ENCODE measurements around the gene RGS12.

The RGS12 gene

GRCh38 chr4:3280466-3280865, 12.4 kb upstream of the RGS12 start:
- no peak for DNase-seq (ENCODE audit: low spot score)

GRCh38 chr4:3283483-3283882, 9.3 kb upstream of the RGS12 start:
- DNase-seq (ENCODE audit: low spot score): no peak

GRCh38 chr4:3283916-3284315, 8.9 kb upstream of the RGS12 start:
- DNase-seq (ENCODE audit: low spot score): no peak

GRCh38 chr4:3284734-3285557, 7.9 kb upstream of the RGS12 start:
- DNase-seq (ENCODE audit: low spot score): no peak

- DNase-seq (ENCODE audit: low spot score): peak; percentile 67
Measured at GRCh38 chr4:3285558-3286334, 7.1 kb upstream of the RGS12 start.

- DNase-seq (ENCODE audit: low spot score): no peak
Measured at GRCh38 chr4:3286335-3287175, 6.3 kb upstream of the RGS12 start.

- no peak for DNase-seq (ENCODE audit: low spot score)
Measured at GRCh38 chr4:3287271-3287971, 5.4 kb upstream of the RGS12 start.

DNA sequence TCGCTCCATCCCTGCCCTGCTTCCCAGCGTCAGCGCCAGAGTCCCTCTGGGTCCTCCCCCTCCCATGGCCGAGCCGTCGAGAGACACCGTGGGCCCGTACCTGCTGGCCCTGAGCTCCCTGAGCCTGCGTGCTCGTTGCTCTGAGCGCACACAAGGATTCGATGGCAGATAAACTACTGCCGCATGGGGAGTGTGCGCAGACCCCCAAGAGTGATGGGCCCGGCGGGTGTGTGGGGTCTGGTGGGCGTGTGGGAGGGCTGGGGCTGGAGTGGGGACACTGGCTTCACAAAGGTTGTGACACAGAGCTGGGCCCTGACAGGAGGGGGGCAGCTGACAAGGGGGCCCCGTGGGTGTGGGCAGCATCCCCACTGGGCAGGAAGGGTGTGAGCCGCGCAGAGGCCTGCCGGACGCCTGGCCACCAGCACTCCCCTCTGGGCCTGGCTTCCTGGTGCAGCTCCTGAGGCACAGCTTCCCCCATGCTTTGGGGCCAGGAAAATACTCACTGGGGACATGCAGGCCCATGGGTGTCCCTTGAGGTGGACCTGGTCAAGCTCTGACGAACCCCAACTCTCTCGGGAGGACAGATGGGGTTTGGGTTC, 4.8 kb upstream of the RGS12 start:
- DNase-seq (ENCODE audit: low spot score): no peak

DNA sequence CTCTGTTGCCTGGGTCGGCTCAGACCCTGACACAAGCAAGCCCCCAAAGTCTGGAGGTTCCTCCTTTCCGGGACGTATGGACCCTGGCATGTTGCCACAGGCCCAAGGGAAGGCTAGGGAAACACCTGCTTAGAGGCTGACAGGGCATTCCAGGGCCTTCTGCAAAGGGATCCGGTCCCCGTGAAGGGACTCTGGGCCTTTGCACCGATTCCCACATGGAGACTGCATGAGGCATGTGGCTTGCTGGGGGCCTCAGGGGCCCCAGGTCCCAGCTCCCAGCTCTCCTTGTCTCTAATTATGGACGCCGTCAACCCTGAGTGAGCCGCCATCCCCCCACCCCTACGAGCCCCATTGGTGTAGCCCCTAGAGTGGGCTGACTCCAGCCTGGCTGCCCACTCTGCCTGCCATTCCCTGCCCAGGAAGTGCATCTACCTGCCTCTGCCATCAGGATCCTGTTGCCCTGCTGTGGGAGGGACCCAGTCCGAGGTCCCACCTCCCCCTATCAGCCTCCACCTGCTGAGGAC, 4.2 kb upstream of the RGS12 start:
- no peak for DNase-seq (ENCODE audit: low spot score)

GRCh38 chr4:3290476-3290875, 2.3 kb upstream of the RGS12 start:
- DNase-seq (ENCODE audit: low spot score): no peak

DNA sequence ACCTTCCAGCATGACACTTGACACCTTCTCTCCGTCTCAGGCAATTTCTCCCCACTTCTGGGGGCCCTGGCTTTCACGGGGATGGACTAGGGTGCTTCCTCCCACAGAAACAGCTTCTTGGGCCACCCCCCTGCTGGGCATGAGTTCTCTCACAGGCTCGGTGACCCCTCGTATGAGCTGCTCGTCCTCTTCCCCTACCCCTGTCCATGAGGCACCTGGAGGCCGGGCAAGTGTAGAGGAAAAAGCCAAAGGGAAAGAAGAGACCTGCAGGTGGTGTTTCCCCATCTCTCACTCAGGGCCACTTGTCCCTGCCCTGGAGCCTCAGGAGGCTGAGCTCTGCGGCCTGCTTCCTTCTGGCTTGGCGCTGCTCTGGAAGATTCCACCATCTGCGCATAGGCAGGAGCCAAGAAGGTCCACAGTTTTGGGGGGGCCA, 1.9 kb upstream of the RGS12 start:
- no peak for DNase-seq (ENCODE audit: low spot score)

DNA sequence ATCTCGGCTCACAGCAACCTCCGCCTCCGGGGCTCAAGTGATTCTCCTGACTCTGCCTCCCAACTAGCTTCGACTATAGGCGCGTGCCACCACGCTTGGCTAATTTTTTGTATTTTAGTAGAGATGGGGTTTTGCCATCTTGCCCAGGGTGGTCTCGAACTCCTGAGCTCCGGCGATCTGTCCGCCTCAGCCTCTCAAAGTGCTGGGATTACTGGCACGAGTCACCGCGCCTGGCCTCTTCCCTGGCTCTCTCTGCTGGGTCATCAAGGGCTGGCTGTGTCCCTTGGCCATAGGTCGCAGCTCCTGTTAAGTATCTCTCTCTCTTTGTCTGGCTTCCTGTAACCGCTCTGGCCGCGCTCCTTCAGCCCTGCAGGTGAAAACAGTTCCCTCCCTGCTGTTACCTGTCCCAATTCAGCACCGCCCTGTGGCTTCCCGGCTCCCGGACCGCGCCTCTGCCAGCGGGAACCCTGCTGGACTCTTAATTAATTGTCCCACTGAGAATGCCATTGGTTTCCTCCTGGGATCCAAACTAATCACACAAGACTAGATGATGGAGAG, 1.3 kb upstream of the RGS12 start:
- no peak for DNase-seq (ENCODE audit: low spot score)

- peak; percentile 65 for DNase-seq (ENCODE audit: low spot score)
Measured at GRCh38 chr4:3291969-3292570, 751 bp upstream of the RGS12 start.

DNA sequence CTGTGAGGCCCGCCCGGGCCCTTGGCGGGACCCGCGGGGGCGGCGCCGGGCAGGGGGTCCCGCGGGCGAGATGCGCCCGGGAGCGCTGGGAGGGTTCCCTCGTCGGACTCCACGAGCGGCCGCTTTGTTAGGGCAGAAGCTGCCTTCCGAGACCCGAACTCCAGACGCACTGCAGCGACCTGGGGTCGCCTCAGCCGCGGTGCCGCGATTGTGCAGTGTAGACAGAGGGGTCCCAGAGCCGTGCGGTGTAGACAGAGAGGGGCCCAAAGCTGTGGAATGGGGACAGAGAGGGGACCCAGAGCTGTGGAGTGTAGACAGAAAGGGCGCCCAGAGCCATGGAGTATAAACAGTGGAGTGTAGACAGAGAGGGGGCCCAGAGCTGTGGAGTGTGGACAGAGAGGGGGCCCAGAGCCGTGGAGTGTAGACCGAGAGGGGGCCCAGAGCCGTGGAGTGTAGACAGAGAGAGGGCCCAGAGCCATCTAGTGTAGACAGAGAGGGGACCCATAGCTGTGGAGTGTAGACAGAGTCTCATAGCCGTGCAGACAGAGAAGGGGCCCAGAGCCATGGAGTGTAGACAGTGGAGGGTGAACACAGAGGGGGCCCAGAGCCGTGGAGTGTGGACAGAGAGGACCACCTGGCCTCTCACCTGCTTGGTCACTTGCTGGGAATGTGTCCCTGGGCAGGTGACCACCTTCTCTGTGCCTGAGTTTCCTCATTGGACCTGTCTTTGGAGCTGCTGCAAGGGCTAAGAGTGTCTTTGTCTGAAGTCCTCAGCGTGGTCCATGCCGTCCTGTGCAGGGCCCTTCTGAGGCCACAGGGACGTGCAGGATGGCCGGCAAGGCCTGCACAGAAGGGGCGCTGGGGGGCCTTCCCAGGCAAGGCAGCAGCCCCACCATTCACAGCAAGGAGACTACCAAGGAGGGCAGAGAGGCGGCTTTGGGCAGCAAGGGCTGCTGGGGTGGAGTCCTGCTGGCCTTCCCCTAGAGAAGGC, 875 bp downstream of the RGS12 start:
- no peak for DNase-seq (ENCODE audit: low spot score)

- DNase-seq (ENCODE audit: low spot score): no peak
Measured at GRCh38 chr4:3294401-3295241, 1.8 kb downstream of the RGS12 start.

- no peak for DNase-seq (ENCODE audit: low spot score)
Measured at GRCh38 chr4:3295837-3296624, 3.2 kb downstream of the RGS12 start.

DNA sequence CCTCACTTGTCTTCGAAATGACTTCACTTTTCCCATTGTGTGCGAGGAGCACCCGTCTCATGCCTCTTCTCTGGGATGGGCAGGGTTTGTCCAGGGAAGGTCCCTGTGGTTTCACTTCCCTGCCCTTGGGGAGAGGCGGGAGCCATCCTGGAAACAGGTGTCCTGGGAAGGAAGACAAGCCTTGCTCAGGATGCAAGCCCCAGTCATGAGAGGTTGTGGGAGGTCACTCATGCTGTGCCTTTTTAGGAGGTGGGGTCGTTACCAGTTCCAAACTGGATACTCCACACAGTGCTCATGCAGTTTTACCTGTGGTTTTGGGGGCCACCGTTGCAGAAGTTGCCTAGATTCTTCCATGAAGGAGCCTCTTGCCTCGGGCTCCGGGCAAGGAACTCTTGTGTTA, 3.8 kb downstream of the RGS12 start:
- DNase-seq (ENCODE audit: low spot score): no peak
